ENCODE measurements around the gene BPIFB1. TPM values are rescaled to one million over a fixed set of nuclear protein-coding genes. Genes with fewer than 3 reads are reported as not detected.

The BPIFB1 gene
- total RNA-seq, 1 experiment from 2014 or later, result not detected

GRCh38 chr20:33252460-33252859, 30.6 kb upstream of the BPIFB1 start:
- H3K9me3 ChIP-seq (replicated peaks), result no peaks in the 10 kb centered on the region
- H3K4me3 ChIP-seq, result no peak overlapping the region
- DNase-seq (ENCODE audit: low read depth in 1 of 2, low spot score in 2 of 2), result no peak
- no peak overlapping the region for H3K27ac ChIP-seq
- H3K4me1 ChIP-seq (replicated peaks), result no peaks in the 10 kb centered on the region
- H3K36me3 ChIP-seq, result no peaks in the 10 kb centered on the region
- no peaks in the 10 kb centered on the region for H3K27me3 ChIP-seq (replicated peaks)

GRCh38 chr20:33255005-33255404, 28.0 kb upstream of the BPIFB1 start:
- DNase-seq (ENCODE audit: low read depth in 1 of 2, low spot score in 2 of 2), result no peak
- Histone ChIP-seq H3K4me3 (no peak overlapping the region), H3K27me3 (replicated peaks) (peaks cover 10% of the 10 kb centered on the region), H3K27ac (no peak overlapping the region), H3K9me3 (replicated peaks) (no peaks in the 10 kb centered on the region), H3K36me3 (no peaks in the 10 kb centered on the region), H3K4me1 (replicated peaks) (no peaks in the 10 kb centered on the region)

GRCh38 chr20:33257237-33257636, 25.8 kb upstream of the BPIFB1 start:
- Histone ChIP-seq H3K27ac (no peak overlapping the region), H3K4me3 (no peak overlapping the region), H3K9me3 (replicated peaks) (no peaks in the 10 kb centered on the region), H3K36me3 (no peaks in the 10 kb centered on the region), H3K4me1 (replicated peaks) (no peaks in the 10 kb centered on the region), H3K27me3 (replicated peaks) (peaks cover 13% of the 10 kb centered on the region)
- DNase-seq (ENCODE audit: low read depth in 1 of 2, low spot score in 2 of 2), result no peak

- no peaks in the 10 kb centered on the region for H3K36me3 ChIP-seq
- H3K4me3 ChIP-seq, result no peak overlapping the region
- no peak for DNase-seq (ENCODE audit: low read depth in 1 of 2, low spot score in 2 of 2)
- H3K9me3 ChIP-seq (replicated peaks), result no peaks in the 10 kb centered on the region
- H3K4me1 ChIP-seq (replicated peaks), result no peaks in the 10 kb centered on the region
- peaks cover 17% of the 10 kb centered on the region for H3K27me3 ChIP-seq (replicated peaks)
- no peak overlapping the region for H3K27ac ChIP-seq
These were observed 23.6 kb upstream of the BPIFB1 start for GRCh38 chr20:33259371-33259770.

GRCh38 chr20:33261465-33261864, 21.5 kb upstream of the BPIFB1 start:
- DNase-seq (ENCODE audit: low read depth in 1 of 2, low spot score in 2 of 2), result no peak
- Histone ChIP-seq H3K4me1 (replicated peaks) (no peaks in the 10 kb centered on the region), H3K36me3 (no peaks in the 10 kb centered on the region), H3K9me3 (replicated peaks) (no peaks in the 10 kb centered on the region), H3K27me3 (replicated peaks) (peaks cover 17% of the 10 kb centered on the region), H3K4me3 (no peak overlapping the region), H3K27ac (no peak overlapping the region)

GRCh38 chr20:33262658-33263065, 20.4 kb upstream of the BPIFB1 start:
- Histone ChIP-seq H3K36me3 (no peaks in the 10 kb centered on the region), H3K9me3 (replicated peaks) (no peaks in the 10 kb centered on the region), H3K27ac (no peak overlapping the region), H3K4me1 (replicated peaks) (no peaks in the 10 kb centered on the region), H3K4me3 (no peak overlapping the region), H3K27me3 (replicated peaks) (peaks cover 17% of the 10 kb centered on the region)
- DNase-seq (ENCODE audit: low read depth in 1 of 2, low spot score in 2 of 2), result no peak

GRCh38 chr20:33263784-33264183, 19.2 kb upstream of the BPIFB1 start:
- no peak for DNase-seq (ENCODE audit: low read depth in 1 of 2, low spot score in 2 of 2)
- H3K4me1 ChIP-seq (replicated peaks), result no peaks in the 10 kb centered on the region
- H3K27ac ChIP-seq, result no peak overlapping the region
- no peak overlapping the region for H3K4me3 ChIP-seq
- H3K36me3 ChIP-seq, result no peaks in the 10 kb centered on the region
- peaks cover 17% of the 10 kb centered on the region for H3K27me3 ChIP-seq (replicated peaks)
- no peaks in the 10 kb centered on the region for H3K9me3 ChIP-seq (replicated peaks)

- H3K4me1 ChIP-seq (replicated peaks), result no peaks in the 10 kb centered on the region
- no peak overlapping the region for H3K27ac ChIP-seq
- no peaks in the 10 kb centered on the region for H3K36me3 ChIP-seq
- no peaks in the 10 kb centered on the region for H3K9me3 ChIP-seq (replicated peaks)
- no peak for DNase-seq (ENCODE audit: low read depth in 1 of 2, low spot score in 2 of 2)
- H3K27me3 ChIP-seq (replicated peaks), result peaks cover 31% of the 10 kb centered on the region
- no peak overlapping the region for H3K4me3 ChIP-seq
These were observed 15.3 kb upstream of the BPIFB1 start for GRCh38 chr20:33267701-33268100.

- Histone ChIP-seq H3K27ac (no peak overlapping the region), H3K4me3 (no peak overlapping the region), H3K27me3 (replicated peaks) (peaks cover 41% of the 10 kb centered on the region), H3K4me1 (replicated peaks) (no peaks in the 10 kb centered on the region), H3K9me3 (replicated peaks) (no peaks in the 10 kb centered on the region), H3K36me3 (no peaks in the 10 kb centered on the region)
- no peak for DNase-seq (ENCODE audit: low read depth in 1 of 2, low spot score in 2 of 2)
These were observed 10.7 kb upstream of the BPIFB1 start for GRCh38 chr20:33272155-33272873.

GRCh38 chr20:33273117-33273851, 9.7 kb upstream of the BPIFB1 start:
- H3K9me3 ChIP-seq (replicated peaks), result no peaks in the 10 kb centered on the region
- no peak for DNase-seq (ENCODE audit: low read depth in 1 of 2, low spot score in 2 of 2)
- H3K4me1 ChIP-seq (replicated peaks), result no peaks in the 10 kb centered on the region
- H3K27ac ChIP-seq, result no peak overlapping the region
- no peaks in the 10 kb centered on the region for H3K36me3 ChIP-seq
- peaks cover 50% of the 10 kb centered on the region for H3K27me3 ChIP-seq (replicated peaks)
- no peak overlapping the region for H3K4me3 ChIP-seq

- Histone ChIP-seq H3K4me3 (no peak overlapping the region), H3K36me3 (no peaks in the 10 kb centered on the region), H3K27me3 (replicated peaks) (peaks cover 53% of the 10 kb centered on the region), H3K9me3 (replicated peaks) (no peaks in the 10 kb centered on the region), H3K27ac (no peak overlapping the region), H3K4me1 (replicated peaks) (no peaks in the 10 kb centered on the region)
- DNase-seq (ENCODE audit: low read depth in 1 of 2, low spot score in 2 of 2), result no peak
These were observed 7.8 kb upstream of the BPIFB1 start for GRCh38 chr20:33275215-33275614.

GRCh38 chr20:33275871-33276270, 7.1 kb upstream of the BPIFB1 start:
- H3K4me1 ChIP-seq (replicated peaks), result no peaks in the 10 kb centered on the region
- no peak overlapping the region for H3K4me3 ChIP-seq
- H3K36me3 ChIP-seq, result no peaks in the 10 kb centered on the region
- H3K27me3 ChIP-seq (replicated peaks), result peaks cover 50% of the 10 kb centered on the region
- H3K27ac ChIP-seq, result no peak overlapping the region
- no peaks in the 10 kb centered on the region for H3K9me3 ChIP-seq (replicated peaks)
- no peak for DNase-seq (ENCODE audit: low read depth in 1 of 2, low spot score in 2 of 2)

GRCh38 chr20:33276303-33277113, 6.5 kb upstream of the BPIFB1 start:
- Histone ChIP-seq H3K27ac (no peak overlapping the region), H3K36me3 (no peaks in the 10 kb centered on the region), H3K4me3 (no peak overlapping the region), H3K4me1 (replicated peaks) (no peaks in the 10 kb centered on the region), H3K9me3 (replicated peaks) (no peaks in the 10 kb centered on the region), H3K27me3 (replicated peaks) (peaks cover 45% of the 10 kb centered on the region)
- DNase-seq (ENCODE audit: low read depth in 1 of 2, low spot score in 2 of 2), result no peak
